ENCODE results near the gene NR1H4. TPM values are rescaled to one million over a fixed set of nuclear protein-coding genes. Genes with fewer than 3 reads are reported as not detected.
"Not testable (repeated sequence)": the region's sequence is repeated elsewhere in the genome, so short reads cannot be mapped to it uniquely, and the experiment has no call there.

NR1H4 gene
- not detected in 2 replicates for total RNA-seq
- polyA plus RNA-seq, result not detected in 2 replicates

DNA sequence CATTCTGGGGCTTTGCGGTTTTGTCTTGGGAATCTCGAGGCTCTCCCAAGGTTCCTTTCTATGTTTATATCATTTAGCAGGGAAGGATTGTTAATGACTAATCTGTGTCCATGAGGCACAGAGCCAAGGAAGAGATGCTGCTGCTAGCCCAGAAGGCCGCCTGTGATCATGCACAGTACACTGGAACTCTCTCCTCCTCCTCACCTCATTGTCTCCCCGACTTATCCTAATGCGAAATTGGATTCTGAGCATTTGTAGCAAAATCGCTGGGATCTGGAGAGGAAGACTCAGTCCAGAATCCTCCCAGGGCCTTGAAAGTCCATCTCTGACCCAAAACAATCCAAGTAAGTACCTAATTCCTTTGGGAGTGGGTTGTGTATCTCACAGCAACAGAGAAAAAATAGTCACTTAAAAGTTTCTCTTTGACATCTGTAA lies at the start of gene NR1H4:
TSS of gene NR1H4 (plus strand) at position 151 of the 435 bp plus-strand sequence. CDS start 19,458 bp downstream, outside the sequence.
- DNase-seq (ENCODE audit: low read depth in 1 of 2, low spot score in 1 of 2), result peak in 1 of 2 donors; percentile 89
- TF ChIP-seq, protein P1, sequence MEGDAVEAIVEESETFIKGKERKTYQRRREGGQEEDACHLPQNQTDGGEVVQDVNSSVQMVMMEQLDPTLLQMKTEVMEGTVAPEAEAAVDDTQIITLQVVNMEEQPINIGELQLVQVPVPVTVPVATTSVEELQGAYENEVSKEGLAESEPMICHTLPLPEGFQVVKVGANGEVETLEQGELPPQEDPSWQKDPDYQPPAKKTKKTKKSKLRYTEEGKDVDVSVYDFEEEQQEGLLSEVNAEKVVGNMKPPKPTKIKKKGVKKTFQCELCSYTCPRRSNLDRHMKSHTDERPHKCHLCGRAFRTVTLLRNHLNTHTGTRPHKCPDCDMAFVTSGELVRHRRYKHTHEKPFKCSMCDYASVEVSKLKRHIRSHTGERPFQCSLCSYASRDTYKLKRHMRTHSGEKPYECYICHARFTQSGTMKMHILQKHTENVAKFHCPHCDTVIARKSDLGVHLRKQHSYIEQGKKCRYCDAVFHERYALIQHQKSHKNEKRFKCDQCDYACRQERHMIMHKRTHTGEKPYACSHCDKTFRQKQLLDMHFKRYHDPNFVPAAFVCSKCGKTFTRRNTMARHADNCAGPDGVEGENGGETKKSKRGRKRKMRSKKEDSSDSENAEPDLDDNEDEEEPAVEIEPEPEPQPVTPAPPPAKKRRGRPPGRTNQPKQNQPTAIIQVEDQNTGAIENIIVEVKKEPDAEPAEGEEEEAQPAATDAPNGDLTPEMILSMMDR (IDR thresholded peaks at IDR 0.05; ENCODE audit: low read depth, low read length), result no peak
- no peak within 1 kb of the TSS for H3K4me3 ChIP-seq
- no peak within 1 kb of the TSS for H3K27ac ChIP-seq
- H3K36me3 ChIP-seq, result no peaks in the 10 kb centered on the region
- H3K9me3 ChIP-seq (ENCODE audit: low read depth), result no peaks in the 10 kb centered on the region
- H3K4me1 ChIP-seq (ENCODE audit: low read depth), result no peaks in the 10 kb centered on the region
- H3K27me3 ChIP-seq, result no peaks in the 10 kb centered on the region

DNA sequence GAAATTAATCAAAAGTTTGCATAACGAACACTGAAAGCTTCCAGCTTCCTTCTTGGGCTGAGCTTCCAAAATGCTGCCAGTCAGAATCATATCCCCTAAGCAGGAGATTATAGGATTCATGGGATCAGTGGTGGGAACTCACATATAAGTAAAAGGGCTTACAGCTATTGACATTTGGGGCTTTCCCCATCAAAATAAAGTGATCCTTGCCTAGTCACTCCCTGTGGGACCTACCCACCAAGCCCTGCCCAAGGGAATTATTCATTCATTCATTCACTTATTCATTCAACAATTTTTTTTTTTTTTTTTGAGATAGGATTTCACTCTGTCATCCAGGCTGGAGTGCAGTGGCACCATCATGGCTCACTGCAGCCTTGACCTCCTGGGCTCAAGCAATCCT lies 47.5 kb upstream of the NR1H4 start:
- H3K27me3 ChIP-seq, result no peaks in the 10 kb centered on the region
- no peak for DNase-seq (ENCODE audit: low read depth in 1 of 2, low spot score in 1 of 2)

DNA sequence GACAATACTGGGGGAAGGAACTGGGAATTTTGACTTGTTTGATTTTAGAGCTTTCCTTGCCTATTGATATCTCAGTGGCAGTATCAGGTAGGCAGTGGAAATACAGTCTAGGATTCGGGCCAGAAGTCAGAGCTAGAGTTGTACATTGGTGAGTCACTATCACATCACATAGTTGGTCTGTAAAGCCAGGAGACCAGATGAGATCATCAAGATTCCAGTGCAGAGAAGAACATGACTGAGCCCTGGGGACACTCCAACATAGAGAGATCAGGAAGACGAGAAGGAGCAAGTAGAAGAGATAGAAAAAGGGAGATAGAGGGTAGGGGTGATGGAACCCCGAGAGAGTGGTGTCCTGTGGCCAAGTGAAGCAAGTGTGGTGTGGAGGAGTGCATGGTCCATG lies 46.6 kb upstream of the NR1H4 start:
- DNase-seq (ENCODE audit: low read depth in 1 of 2, low spot score in 1 of 2), result peak in 1 of 2 donors; percentile 54
- Histone ChIP-seq H3K4me1 (ENCODE audit: low read depth) (no peaks in the 10 kb centered on the region), H3K9me3 (ENCODE audit: low read depth) (no peaks in the 10 kb centered on the region), H3K27ac (no peak overlapping the region), H3K36me3 (no peaks in the 10 kb centered on the region), H3K27me3 (no peaks in the 10 kb centered on the region), H3K4me3 (no peak overlapping the region)
- TF ChIP-seq, protein P1 (IDR thresholded peaks at IDR 0.05; ENCODE audit: low read depth, low read length), result no peak

More for the DNA sequence above, 47.5 kb upstream of the NR1H4 start:
- no peaks in the 10 kb centered on the region for H3K4me1 ChIP-seq (ENCODE audit: low read depth)
- no peaks in the 10 kb centered on the region for H3K36me3 ChIP-seq
- no peaks in the 10 kb centered on the region for H3K9me3 ChIP-seq (ENCODE audit: low read depth)
- TF ChIP-seq, protein P1 (IDR thresholded peaks at IDR 0.05; ENCODE audit: low read depth, low read length), result no peak
- H3K27ac ChIP-seq, result no peak overlapping the region
- no peak overlapping the region for H3K4me3 ChIP-seq

DNA sequence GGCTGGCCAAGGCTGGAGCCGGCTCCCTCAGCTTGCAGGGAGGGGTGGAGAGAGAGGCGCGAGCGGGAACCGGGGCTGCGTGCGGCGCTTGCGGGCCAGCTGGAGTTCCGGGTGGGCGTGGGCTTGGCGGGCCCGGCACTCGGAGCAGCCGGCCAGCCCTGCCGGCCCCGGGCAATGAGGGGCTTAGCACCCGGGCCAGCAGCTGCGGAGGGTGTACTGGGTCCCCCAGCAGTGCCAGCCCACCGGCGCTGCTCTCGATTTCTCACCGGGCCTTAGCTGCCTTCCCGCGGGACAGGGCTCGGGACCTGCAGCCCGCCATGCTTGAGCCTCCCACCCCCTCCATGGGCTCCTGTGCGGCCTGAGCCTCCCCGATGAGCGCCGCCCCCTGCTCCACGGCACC lies 43.4 kb upstream of the NR1H4 start:
- not testable (repeated sequence) for H3K4me1 ChIP-seq (ENCODE audit: low read depth); DNase-seq (ENCODE audit: low read depth in 1 of 2, low spot score in 1 of 2); H3K4me3 ChIP-seq; H3K27me3 ChIP-seq; H3K9me3 ChIP-seq (ENCODE audit: low read depth); H3K27ac ChIP-seq; H3K36me3 ChIP-seq

DNA sequence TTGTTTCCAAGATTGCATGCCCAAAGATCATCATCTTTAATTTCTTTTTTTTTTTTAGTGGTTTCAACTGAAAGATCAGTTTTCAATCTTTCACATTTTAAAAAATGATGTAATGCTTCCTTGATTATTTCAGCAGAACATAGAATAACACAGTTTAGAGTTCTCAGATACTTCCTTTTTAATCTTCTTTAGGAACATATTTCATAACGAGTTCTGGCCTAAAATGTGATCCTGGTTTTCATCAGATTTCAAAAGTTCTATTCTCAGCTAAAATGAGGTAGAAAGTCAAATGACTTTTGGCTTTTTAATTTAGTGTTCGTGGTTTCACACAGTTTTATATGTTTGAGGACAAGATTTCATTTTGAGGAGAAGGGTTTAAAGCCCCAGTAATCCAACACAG lies 40.0 kb upstream of the NR1H4 start:
- Histone ChIP-seq H3K4me1 (ENCODE audit: low read depth) (no peaks in the 10 kb centered on the region), H3K36me3 (no peaks in the 10 kb centered on the region), H3K27me3 (no peaks in the 10 kb centered on the region), H3K27ac (no peak overlapping the region), H3K4me3 (no peak overlapping the region), H3K9me3 (ENCODE audit: low read depth) (no peaks in the 10 kb centered on the region)
- no peak for DNase-seq (ENCODE audit: low read depth in 1 of 2, low spot score in 1 of 2)
- TF ChIP-seq, protein P1 (IDR thresholded peaks at IDR 0.05; ENCODE audit: low read depth, low read length), result no peak

DNA sequence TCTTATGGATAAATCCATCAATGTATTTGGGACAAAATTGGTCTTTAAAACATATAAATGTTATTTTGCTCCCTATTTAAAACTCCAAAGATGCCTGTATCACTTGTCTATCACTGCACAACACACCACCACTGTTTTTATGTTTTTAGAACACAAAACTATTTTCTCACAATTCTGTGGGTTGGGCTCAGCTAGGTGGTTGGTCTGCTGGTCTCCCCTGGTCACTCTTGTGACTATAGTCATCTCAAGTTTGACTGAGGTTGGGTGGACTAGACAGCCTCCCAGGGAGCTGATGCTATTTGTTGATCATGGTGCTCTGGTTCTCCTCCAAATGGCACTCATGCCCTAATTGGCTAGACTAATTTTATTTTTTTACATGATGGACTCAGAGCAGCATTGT lies 39.5 kb upstream of the NR1H4 start:
- no peaks in the 10 kb centered on the region for H3K36me3 ChIP-seq
- DNase-seq (ENCODE audit: low read depth in 1 of 2, low spot score in 1 of 2), result no peak
- no peaks in the 10 kb centered on the region for H3K27me3 ChIP-seq
- H3K27ac ChIP-seq, result no peak overlapping the region
- H3K4me1 ChIP-seq (ENCODE audit: low read depth), result no peaks in the 10 kb centered on the region
- no peak overlapping the region for H3K4me3 ChIP-seq
- TF ChIP-seq, protein P1 (IDR thresholded peaks at IDR 0.05; ENCODE audit: low read depth, low read length), result no peak
- no peaks in the 10 kb centered on the region for H3K9me3 ChIP-seq (ENCODE audit: low read depth)

All from cardiac muscle cell (in vitro differentiated cells and primary cell).